ENCODE measurements around the gene RHOB. TPM values are rescaled to one million over a fixed set of nuclear protein-coding genes. Genes with fewer than 3 reads are reported as not detected.

The RHOB gene
- total and polyA plus RNA-seq, 2 of the 13 experiments (the other 11 are each of a cell fraction or from before 2014, with no cell fraction given), result 192 to 268 TPM

DNA sequence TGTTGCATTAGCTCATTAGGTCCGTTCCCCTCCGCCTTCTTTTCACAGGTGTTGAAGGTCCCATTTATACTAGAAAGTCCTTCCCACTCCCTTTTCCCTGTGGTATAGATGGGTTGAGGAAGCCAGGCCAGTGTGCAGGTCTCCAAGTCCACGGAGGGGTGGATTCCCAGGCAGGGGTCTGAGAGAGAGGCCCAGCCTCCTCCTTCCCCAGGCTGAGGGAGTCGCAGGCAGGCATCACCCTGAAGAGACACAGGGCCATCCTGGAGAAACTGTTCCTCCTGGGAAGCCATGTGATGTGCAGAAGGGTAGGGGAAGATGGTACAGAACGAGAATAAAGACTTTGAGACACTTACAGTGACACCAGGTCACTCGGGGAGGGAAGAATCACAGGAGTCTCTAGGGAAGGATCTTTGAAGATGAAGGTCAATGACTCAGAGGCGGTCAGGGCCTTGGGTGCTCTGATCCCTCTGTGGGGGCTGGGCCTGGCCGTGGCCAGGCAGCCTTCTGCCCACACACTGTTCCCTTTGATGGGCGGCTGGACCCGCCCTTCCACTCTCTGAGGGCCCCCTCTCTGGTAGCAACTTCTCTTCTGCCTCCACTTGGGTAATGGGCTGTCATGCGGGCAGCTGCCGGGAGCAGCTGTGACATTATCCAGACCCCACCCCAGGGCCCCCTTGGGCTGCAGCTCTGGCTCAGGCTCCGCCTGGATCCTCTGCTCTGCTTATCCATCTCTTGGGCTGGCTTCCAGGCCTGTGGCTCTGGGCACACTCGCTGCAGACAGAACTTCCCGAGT lies 45.1 kb downstream of the RHOB start (continued):
- 0 out of 2 replicates have a peak, but pooled peaks have one; percentile 33 for TF ChIP-seq CBFB (CRISPR knock-in tag; IDR thresholded peaks at IDR 0.05)
- TF ChIP-seq TCF7L2 (IDR thresholded peaks at IDR 0.05; ENCODE audit: low read depth, low read length), result peak; percentile 44; the same call in 1 of the 2 replicates
- peak; percentile 46; the same call in 1 of the 2 replicates for TF ChIP-seq ISL2 (CRISPR knock-in tag; IDR thresholded peaks at IDR 0.05)
- TF ChIP-seq, protein P1, sequence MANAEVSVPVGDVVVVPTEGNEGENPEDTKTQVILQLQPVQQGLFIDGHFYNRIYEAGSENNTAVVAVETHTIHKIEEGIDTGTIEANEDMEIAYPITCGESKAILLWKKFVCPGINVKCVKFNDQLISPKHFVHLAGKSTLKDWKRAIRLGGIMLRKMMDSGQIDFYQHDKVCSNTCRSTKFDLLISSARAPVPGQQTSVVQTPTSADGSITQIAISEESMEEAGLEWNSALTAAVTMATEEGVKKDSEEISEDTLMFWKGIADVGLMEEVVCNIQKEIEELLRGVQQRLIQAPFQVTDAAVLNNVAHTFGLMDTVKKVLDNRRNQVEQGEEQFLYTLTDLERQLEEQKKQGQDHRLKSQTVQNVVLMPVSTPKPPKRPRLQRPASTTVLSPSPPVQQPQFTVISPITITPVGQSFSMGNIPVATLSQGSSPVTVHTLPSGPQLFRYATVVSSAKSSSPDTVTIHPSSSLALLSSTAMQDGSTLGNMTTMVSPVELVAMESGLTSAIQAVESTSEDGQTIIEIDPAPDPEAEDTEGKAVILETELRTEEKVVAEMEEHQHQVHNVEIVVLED (CRISPR knock-in tag; IDR thresholded peaks at IDR 0.05; ENCODE audit: borderline replicate concordance), result no peak
- TF ChIP-seq, protein P2, sequence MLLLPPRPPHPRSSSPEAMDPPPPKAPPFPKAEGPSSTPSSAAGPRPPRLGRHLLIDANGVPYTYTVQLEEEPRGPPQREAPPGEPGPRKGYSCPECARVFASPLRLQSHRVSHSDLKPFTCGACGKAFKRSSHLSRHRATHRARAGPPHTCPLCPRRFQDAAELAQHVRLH (CRISPR knock-in tag; IDR thresholded peaks at IDR 0.05; ENCODE audit: borderline replicate concordance, low read depth), result no peak
- TF ChIP-seq KDM2A (CRISPR knock-in tag; IDR thresholded peaks at IDR 0.05; ENCODE audit: borderline replicate concordance, low read depth), result peak; percentile 49; the same call in 1 of the 2 replicates
- TF ChIP-seq GABPB1 (CRISPR knock-in tag; IDR thresholded peaks at IDR 0.05), result peak; percentile 48; the same call in 1 of the 2 replicates
- no peak for TF ChIP-seq CC2D1A (CRISPR knock-in tag; IDR thresholded peaks at IDR 0.05)
- TF ChIP-seq, protein P3, sequence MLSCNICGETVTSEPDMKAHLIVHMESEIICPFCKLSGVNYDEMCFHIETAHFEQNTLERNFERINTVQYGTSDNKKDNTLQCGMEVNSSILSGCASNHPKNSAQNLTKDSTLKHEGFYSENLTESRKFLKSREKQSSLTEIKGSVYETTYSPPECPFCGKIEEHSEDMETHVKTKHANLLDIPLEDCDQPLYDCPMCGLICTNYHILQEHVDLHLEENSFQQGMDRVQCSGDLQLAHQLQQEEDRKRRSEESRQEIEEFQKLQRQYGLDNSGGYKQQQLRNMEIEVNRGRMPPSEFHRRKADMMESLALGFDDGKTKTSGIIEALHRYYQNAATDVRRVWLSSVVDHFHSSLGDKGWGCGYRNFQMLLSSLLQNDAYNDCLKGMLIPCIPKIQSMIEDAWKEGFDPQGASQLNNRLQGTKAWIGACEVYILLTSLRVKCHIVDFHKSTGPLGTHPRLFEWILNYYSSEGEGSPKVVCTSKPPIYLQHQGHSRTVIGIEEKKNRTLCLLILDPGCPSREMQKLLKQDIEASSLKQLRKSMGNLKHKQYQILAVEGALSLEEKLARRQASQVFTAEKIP (CRISPR knock-in tag; IDR thresholded peaks at IDR 0.05; ENCODE audit: borderline replicate concordance), result no peak
- no peak for TF ChIP-seq MAFG (CRISPR knock-in tag; IDR thresholded peaks at IDR 0.05)
- TF ChIP-seq YEATS2 (CRISPR knock-in tag; IDR thresholded peaks at IDR 0.05; ENCODE audit: borderline replicate concordance), result peak; percentile 33; the same call in 1 of the 2 replicates
- TF ChIP-seq CAMTA2 (CRISPR knock-in tag; IDR thresholded peaks at IDR 0.05; ENCODE audit: borderline replicate concordance), result no peak
- no peak for TF ChIP-seq RBM22 (optimal IDR thresholded peaks at IDR 0.05; ENCODE audit: low read length)
- TF ChIP-seq ZNF792 (CRISPR knock-in tag; IDR thresholded peaks at IDR 0.05), result no peak
- TF ChIP-seq ZBTB1 (CRISPR knock-in tag; IDR thresholded peaks at IDR 0.05; ENCODE audit: borderline replicate concordance), result no peak
- TF ChIP-seq MIER3 (CRISPR knock-in tag; IDR thresholded peaks at IDR 0.05; ENCODE audit: borderline replicate concordance), result peak; percentile 44; the same call in 1 of the 2 replicates
- TF ChIP-seq TCF12 (IDR thresholded peaks at IDR 0.05), result no peak
- TF ChIP-seq TCF12 (CRISPR knock-in tag; IDR thresholded peaks at IDR 0.05), result no peak
- TF ChIP-seq ETV5 (CRISPR knock-in tag; IDR thresholded peaks at IDR 0.05; ENCODE audit: borderline replicate concordance), result peak; percentile 32; the same call in 1 of the 2 replicates
- TF ChIP-seq XRCC5 (optimal IDR thresholded peaks at IDR 0.05; ENCODE audit: low read length), result peak; percentile 37
- TF ChIP-seq, protein P4, sequence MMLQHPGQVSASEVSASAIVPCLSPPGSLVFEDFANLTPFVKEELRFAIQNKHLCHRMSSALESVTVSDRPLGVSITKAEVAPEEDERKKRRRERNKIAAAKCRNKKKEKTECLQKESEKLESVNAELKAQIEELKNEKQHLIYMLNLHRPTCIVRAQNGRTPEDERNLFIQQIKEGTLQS (CRISPR knock-in tag; IDR thresholded peaks at IDR 0.05), result 0 out of 2 replicates have a peak, but pooled peaks have one; percentile 51
- 0 out of 2 replicates have a peak, but pooled peaks have one; percentile 36 for TF ChIP-seq NCOA2 (CRISPR knock-in tag; IDR thresholded peaks at IDR 0.05)
- TF ChIP-seq, protein P5, sequence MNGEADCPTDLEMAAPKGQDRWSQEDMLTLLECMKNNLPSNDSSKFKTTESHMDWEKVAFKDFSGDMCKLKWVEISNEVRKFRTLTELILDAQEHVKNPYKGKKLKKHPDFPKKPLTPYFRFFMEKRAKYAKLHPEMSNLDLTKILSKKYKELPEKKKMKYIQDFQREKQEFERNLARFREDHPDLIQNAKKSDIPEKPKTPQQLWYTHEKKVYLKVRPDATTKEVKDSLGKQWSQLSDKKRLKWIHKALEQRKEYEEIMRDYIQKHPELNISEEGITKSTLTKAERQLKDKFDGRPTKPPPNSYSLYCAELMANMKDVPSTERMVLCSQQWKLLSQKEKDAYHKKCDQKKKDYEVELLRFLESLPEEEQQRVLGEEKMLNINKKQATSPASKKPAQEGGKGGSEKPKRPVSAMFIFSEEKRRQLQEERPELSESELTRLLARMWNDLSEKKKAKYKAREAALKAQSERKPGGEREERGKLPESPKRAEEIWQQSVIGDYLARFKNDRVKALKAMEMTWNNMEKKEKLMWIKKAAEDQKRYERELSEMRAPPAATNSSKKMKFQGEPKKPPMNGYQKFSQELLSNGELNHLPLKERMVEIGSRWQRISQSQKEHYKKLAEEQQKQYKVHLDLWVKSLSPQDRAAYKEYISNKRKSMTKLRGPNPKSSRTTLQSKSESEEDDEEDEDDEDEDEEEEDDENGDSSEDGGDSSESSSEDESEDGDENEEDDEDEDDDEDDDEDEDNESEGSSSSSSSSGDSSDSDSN (CRISPR knock-in tag; IDR thresholded peaks at IDR 0.05), result peak; percentile 41; the same call in 1 of the 2 replicates
